Cerebellar cortex (tissue), 1 donor: ENCODE results near the gene ABCC2.

Experiments used
- DNase-seq: peaks from one replicate; pipeline ENCODE4 v3.0.0-alpha.2; 2015; ENCODE audit warnings: low spot score

ABCC2 gene

GRCh38 chr10:99770408-99771045 is 11.9 kb upstream of the ABCC2 start:
- DNase-seq = no peak

DNA sequence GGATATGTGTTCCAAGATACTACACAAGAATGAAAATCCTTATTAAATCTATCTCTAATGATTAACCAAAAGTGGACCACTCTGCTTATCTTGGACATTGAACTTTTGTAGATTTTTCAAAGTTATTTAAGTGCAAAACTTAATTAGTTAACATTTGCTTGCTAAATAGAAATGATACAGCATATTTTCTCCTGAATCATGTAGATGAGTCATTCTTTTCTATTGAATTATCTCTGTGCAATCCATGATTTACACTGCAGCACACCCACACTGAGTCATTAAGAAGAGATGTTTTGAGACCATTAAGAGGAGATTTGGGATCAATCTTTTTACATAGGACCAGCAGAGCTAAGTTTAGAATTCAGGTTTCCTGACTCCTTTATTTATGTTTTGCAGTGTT is 6.6 kb upstream of the ABCC2 start:
- DNase-seq = no peak

DNA sequence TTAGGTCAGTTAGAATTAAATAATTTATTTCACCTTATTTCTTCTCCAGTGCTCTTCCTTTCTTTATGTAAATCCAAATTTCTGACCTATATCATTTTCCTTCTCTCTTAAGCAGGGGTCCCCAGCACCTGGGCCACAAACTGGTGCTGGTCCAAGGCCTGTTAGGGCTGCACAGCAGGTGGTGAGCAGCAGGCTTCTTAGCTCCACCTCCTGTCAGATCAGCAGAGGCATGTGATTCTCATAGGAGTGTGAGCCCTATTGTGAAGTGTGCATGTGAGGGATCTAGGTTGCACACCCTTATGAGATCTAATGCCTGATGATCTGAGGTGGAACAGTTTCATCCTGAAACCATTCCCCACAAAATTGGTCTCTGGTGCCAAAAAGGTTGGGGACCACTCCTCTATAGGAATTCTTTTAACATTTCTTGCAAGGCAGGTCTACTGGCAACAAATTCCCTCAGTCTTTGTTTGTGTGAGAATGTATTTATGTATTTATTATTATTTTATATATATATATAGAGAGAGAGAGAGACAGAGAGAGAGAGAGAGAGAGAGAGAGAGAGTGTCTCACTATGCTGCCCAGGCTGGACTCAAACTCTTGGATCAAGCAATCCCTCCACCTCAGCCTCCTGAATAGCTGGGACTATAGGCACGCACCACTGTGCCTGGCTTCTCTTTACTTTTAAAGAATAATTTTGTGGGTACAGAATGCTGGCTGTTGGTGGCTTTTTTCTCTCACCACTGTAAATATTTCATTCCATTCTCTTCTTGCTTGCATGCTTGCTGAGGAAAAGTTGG is 4.3 kb upstream of the ABCC2 start:
- DNase-seq = no peak

DNA sequence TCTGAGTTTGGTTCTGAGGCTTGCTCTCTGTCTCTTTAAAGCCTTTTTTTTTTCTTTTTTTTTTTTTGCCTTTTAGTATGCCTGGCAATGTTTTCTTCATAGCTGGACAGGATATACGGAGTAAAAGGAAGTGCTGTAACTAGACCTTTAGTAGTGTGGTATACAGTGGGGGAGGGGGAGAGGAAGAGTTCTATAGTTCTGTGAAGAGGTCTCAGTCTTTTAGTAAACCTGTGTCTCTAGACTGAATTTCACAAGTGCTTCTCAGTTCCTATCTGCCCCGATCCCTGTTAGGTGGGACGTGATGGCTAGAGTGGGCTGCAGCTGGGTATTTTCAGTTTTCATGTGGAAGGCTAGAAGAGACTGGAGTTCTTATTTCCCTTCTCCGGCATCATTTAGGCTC is 3.1 kb upstream of the ABCC2 start:
- DNase-seq = no peak

GRCh38 chr10:99781734-99782429 is 558 bp upstream of the ABCC2 start:
- DNase-seq = no peak

- DNase-seq = no peak
These were observed 1.7 kb downstream of the ABCC2 start for GRCh38 chr10:99784016-99784726.

DNA sequence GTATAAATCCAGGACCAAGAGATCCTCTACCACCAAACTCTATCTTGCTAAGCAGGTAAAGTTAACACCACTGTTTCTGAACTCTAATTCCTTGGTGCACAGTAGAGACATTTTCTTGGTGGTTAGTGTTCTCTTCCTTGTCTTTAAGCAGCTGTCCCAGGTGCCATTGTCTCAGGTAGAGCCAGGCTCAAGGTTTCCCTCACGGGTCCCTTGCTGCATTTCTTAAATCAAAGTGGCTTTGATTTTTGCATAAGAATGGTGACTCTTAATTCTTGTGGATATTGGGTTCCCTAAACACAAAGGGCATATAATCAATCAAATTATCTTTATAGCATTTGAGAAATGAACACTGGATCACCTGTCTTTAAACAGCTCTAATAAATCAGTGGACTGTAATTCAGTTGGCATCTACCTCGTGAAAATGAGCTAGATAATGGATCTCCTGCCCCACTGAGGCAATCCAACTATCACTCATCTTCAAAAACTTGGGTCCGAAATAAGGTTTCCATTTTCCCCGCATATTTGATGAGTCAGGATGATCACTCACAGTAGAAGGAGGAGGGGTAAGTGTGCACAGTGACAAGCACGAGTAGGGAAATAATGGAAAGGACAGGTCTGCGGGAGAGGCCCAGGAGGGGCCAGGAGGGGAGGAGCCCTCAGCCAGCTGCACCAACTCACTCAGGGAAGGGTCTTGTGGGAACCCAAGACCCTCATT is 2.4 kb downstream of the ABCC2 start:
- no peak for DNase-seq

GRCh38 chr10:99785646-99786045 is 3.2 kb downstream of the ABCC2 start:
- no peak for DNase-seq

GRCh38 chr10:99787311-99787710 is 4.9 kb downstream of the ABCC2 start:
- no peak for DNase-seq

DNA sequence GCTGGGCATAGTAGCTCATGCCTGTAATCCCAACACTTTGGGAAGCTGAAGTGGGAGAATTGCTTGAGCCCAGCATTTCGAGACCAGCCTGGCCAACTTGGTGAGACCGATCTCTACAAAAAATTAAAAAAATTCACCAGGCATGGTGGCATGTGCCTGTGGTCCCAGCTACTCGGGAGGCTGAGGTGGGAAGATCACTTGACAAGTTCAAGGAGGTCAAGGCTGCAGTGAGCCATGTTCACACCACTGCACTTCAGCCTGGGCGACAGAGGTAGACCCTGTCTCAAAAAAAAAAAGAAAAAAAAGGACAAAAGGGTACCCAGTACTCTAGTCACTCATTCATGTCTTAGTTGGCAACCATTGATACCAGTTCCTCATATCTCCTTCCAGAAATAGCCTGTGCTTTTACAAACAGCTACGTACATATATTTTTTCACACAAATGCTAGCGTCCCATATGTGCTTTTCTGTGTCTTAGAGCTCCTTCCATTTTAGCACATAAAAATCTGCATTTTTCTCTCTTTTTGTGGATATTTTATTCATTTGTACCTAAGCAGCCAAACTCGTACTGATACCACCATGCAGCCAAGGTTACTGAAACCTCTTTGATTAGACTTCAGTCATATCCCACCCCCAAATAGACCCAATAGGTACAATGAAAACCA is 5.5 kb downstream of the ABCC2 start:
- DNase-seq = no peak

- DNase-seq = no peak
These were observed 6.3 kb downstream of the ABCC2 start for GRCh38 chr10:99788598-99789256.

- no peak for DNase-seq
These were observed 9.4 kb downstream of the ABCC2 start for GRCh38 chr10:99791831-99792230.

DNA sequence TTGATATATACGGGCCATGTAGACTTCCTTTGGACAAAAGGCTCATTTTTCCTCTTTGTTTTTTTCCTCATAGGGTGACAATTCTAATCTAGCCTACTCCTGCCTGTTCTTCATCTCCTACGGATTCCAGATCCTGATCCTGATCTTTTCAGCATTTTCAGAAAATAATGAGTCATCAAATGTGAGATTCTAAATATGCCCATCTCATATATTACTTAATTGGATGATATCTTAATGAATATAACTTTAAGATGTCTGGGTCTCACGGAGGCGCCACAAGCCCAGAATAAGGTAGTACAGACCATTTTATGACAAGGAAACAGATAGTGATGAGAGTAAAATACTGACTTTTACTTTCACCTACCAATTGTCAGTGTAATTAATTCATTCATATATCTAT is 11.4 kb downstream of the ABCC2 start:
- DNase-seq = no peak

DNA sequence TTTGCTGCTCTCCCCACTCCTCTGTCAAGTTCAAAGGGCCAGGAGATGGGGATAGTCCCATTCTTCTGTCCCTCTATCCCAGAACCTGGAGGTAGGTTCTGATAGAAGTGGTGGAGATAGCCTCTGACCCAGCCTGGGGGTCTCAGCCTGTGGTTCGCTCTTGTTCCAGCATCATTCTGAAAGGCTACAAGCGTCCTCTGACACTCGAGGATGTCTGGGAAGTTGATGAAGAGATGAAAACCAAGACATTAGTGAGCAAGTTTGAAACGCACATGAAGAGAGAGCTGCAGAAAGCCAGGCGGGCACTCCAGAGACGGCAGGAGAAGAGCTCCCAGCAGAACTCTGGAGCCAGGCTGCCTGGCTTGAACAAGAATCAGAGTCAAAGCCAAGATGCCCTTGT is 14.5 kb downstream of the ABCC2 start:
- no peak for DNase-seq

DNA sequence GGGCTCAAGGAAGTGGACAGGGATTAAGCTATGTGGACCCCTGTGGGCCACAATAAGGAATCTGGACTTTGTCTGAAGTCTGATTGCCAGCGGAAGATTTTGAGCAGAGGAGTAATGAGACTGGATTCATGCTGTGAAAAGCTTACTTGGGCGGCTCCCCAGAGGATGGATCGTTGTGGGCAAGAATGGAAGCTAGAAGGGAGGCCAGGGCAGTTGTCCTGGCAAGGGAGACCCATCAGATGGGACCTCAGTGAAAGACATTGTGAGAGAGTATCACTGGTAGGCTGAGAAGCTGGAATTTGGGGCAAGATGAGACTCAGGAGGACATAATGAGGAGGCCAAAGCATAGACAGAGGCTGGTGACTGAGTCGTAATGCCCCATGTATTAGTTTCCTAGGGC is 15.6 kb downstream of the ABCC2 start:
- no peak for DNase-seq

DNA sequence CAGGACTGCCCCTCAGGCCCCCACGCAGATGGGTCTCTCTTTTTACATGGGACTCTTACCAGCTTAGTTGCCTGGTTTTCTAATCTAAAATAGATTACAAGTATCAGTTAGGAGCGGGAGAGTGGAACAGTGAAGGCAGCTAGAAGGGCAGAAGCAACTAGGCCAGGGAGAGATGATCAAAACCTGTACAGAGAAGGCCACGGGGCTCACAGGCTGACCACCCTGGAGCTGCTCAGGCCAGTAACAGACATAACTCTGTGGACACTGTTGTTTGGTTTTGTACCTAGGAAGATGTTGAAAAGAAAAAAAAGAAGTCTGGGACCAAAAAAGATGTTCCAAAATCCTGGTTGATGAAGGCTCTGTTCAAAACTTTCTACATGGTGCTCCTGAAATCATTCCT is 16.5 kb downstream of the ABCC2 start:
- no peak for DNase-seq

DNA sequence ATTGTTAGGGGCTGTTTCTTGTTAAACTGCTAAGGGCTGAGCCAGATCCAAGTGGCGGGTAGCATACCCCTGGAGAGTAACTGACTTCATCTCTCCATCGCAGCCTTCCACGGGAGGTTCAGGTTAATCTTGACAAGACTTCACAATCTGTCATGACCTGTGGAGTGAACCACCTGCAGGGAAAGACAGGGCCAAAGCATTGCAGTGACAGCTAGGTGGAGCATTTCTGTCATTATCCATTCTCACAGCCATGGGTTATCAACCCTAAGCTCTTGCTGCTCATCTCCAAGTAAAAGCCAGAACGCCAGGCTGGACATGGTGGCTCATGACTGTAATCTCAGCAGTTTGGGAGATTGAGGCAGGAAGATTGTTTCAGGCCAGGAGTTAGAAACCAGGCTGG is 17.2 kb downstream of the ABCC2 start:
- DNase-seq = no peak

DNA sequence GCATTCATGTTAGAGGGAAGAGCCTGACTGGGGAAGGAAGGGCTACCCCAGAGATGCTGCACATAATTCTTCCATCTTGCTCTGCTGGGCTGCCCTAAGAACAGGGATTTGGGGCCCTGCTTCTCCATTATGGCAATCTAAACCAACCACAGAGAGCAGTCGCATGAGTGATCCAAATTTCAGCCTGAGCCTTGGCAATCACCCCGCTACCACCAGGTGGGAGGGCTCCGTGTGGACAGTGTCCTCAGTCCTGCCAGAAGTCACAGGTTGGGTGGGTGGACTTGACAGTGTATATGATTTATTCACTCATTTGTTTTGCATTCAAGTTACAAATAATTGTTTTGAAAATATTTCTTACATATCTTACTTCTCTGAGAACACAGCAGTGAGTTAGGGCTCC is 22.0 kb downstream of the ABCC2 start:
- no peak for DNase-seq

- DNase-seq = no peak
These were observed 22.8 kb downstream of the ABCC2 start for GRCh38 chr10:99805190-99805589.

GRCh38 chr10:99806091-99806490 is 23.7 kb downstream of the ABCC2 start:
- no peak for DNase-seq

DNA sequence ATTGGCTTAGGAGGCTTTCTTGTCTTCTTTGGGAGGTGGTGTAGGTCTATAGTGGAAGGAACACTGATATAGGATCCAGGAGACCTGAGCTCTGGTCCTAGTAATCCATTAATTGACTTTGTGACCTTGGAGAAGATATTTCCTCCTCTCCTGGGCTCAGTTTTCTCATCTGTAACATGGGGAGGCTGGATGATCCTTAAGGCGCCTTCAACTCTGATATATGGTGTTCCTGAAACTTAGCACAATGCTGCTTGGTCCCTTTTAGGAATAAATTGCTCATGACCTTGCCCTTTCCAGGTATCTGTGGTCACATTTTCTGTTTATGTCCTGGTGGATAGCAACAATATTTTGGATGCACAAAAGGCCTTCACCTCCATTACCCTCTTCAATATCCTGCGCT is 25.3 kb downstream of the ABCC2 start:
- no peak for DNase-seq
